Measurements from ENCODE around the gene KLHL26.

The KLHL26 gene

DNA sequence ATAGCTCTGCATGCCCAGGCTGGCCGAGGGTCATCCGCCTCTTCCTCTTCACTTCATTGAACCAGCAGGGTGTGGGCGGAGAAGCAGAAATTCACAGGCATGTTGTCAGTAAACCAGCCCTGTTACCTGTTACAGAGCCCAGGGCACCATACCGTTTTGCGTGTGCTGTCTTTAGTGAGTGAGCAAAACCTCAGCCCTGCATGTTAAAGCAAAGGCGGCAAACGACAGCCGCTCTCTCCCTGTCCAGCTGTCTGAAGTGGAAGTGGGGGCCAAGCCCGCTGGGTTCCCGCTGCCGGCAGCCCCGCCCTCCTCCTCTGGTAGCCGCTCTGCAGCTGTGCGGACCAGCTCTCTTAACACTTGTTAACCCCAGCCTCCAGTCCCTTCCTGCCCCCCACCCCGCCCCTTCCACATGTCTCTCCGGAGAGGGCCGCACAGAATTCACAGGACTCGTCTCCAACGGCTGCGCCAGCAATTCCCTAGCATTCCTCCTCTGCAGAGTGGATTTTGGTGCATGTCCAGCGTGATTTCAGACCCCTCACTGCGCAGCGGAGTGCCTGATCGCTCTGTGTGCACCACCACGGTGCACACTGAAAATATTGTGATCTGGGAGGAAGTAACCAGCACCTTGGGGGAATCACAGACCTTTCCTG, 12.7 kb downstream of the KLHL26 start:
- no peak for DNase-seq

DNA sequence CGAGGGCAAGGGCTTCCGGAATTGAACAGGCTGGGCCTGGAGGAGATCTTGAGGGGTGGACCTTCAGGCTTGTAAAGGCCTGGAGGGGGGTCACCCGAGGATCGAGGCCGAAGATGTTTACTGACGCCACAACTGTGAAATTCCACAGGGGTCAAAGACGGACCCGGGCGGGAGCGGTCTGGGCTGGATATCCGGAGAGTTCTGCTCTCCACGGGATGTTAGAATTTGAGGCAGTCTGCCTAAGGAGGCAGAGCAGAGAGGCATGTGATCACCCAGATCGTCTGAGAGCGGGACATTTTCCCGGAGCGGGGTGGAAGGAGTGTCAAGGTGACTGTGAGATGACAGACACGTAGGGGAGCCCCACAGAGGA, 13.2 kb downstream of the KLHL26 start:
- DNase-seq: no peak

GRCh38 chr19:18650468-18651041, 13.7 kb downstream of the KLHL26 start:
- DNase-seq: no peak

- no peak for DNase-seq
Measured at GRCh38 chr19:18651300-18651699, 14.5 kb downstream of the KLHL26 start.

GRCh38 chr19:18651733-18652132, 14.9 kb downstream of the KLHL26 start:
- DNase-seq: no peak

DNA sequence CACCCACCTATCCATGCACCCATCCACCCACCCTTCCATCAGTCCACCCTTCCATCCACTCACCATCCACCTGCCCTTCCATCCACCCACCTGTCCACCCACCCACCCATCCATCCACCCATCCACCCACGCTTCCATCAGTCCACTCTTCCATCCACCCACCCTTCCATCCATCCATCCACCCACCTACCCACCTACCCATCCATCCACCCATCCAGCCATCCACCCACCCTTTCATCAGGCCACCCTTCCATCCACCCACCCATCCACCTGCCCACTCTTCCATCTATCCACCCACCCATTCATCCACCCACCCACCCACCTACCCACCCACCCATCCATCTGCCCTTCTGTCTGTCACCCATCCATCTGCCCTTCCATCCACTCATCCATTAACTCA, 17.0 kb downstream of the KLHL26 start:
- DNase-seq: no peak

DNA sequence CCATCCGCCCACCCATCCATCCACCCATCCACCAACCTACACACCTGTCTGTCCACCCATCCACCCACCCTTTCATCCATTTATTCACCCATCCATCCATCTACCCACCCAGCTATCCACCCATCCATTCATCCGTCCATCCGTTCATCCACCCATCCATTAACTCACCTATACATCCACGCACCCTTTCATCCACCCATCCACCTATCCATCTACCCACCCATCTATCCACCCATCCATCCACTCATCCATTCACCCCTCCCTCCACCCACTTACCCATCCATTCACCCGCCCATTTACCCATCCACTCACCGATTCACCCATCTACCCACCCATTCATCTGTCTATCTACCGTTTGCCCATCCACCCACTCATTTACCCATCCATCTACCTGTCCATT, 17.6 kb downstream of the KLHL26 start:
- no peak for DNase-seq

- DNase-seq: no peak
Measured at GRCh38 chr19:18655173-18655844, 18.5 kb downstream of the KLHL26 start.

DNA sequence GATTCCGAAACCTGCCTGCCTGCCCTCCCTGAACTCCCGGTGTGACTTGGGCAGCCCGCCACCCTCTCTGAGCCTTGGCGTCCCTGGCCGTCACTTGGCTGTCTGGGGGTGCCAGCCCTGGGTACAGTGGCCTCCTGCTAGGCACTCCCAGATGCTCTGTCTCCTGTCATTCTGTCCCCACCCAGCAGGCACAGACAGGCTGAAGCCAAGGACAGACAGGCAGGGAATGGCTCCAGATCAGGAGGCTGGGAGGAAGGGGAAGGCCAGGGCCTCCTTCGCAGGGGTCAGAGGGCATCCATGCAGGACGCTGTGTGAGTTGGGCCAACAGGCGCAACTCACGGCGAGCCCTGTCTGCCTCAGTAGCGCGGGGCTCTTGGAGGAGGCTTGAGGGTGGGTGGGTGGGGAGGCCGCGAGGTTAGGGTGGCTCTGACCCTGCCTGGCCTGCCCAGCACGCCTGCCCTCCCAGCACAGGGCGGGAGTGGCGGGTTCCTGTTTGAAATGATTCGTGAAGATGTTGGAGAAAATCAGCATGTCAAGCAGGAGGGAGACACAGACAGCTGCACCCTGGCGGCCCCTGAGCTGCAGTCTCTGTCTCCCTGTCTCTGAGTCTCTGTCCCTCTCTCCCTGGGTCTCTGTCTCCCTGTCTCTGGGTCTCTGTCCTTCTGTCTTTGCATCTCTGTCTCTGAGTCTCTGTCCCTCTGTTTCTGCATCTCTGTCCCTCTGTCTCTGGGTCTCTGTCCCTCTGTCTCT, 19.7 kb downstream of the KLHL26 start:
- DNase-seq: no peak

DNA sequence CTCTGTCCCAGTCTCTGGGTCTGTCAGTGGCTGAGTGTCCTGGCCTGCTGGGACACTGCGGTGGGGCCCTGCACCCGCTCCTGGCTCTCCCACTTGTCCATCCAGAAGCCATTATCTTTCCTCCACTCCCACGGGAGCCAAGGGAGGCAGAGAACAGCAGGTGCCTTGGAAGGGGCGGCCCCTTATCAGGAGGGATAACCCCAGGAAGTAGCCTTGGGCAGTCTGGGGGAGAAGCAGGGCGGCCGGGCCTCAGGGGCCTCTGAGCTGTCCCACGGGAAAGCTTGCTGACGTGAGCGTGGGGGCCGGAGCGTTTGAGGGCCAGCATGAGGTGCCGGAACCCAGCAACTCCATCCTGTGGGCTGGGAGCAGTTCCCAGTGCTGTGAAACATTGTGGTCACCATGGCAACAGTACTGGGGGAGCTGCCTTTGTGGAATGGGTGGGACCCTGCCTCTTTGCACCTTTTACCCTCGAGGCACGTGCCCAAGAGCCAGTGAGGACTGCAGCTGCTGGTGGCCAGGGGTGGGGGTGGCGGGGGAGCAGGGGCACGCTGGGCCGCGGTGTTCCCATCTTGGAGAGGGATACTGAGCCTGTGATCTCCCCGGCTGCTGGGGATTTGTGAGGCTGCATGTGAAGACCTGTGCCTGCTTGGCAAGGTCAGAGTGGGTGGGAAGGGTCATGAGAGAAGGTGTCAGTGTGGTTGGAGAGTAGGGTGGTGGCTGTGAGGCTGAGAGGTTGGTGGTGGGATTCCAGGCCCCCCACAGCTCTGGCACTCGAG, 20.9 kb downstream of the KLHL26 start:
- no peak for DNase-seq

DNA sequence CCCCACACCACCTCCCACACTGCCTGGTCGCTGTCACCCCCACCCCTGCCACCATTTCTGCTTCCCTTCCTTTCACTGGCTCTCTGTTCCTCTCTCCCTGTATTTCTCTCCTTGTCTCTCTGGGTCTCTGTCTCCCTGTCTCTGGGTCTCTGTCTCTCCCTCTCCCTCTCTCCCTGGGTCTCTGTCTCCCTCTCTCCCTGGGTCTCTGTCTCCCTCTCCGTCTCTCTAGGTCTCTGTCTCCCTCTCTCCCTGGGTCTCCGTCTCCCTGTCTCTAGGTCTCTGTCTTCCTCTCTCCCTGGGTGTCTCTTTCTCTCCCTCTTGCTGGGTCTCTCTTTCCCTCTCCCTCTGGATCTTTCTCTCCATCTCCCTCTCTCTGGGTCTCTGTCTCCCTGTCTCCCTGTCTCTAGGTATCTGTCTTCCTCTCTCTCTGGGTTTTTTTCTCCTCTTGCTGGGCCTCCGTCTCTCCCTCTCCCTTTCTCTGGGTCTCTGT, 21.6 kb downstream of the KLHL26 start:
- no peak for DNase-seq

- no peak for DNase-seq
Measured at GRCh38 chr19:18659281-18660050, 22.6 kb downstream of the KLHL26 start.

GRCh38 chr19:18660051-18660910, 23.5 kb downstream of the KLHL26 start:
- no peak for DNase-seq

DNA sequence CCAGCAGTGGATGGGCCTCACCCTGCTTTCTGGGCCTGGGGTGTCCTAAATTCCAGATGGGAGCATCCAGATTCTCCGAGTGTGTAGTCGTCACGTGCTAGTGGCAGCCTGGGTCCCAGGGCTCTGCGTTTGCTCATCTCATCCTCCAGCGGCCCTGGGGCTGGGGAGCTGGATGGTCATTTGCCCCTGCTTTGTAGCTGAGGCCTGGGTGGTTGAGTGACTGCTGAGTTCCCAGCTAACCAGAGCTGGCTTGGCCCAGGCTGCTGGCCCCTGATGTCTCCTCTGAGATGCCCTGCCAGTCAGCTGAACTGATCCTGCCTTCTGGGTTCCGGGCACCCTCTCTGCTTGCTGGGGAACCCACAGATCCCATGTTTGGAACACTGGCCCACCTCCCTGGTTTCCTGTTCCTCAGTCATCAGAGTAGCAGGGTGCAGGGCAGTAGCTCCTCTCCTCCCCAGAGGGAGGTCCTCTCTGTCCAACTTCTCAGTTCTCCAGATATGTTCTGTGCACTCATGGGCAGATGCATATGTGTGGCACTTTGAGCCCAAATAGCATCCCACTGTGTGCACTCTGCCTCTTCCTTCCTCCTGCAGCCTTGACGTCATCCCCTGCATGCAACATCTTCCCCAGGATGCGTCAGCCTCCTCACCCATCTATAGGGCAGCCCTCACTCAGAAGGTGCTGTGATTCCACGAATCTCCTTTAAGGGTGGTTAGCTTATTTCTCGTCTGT, 24.3 kb downstream of the KLHL26 start:
- DNase-seq: no peak

DNA sequence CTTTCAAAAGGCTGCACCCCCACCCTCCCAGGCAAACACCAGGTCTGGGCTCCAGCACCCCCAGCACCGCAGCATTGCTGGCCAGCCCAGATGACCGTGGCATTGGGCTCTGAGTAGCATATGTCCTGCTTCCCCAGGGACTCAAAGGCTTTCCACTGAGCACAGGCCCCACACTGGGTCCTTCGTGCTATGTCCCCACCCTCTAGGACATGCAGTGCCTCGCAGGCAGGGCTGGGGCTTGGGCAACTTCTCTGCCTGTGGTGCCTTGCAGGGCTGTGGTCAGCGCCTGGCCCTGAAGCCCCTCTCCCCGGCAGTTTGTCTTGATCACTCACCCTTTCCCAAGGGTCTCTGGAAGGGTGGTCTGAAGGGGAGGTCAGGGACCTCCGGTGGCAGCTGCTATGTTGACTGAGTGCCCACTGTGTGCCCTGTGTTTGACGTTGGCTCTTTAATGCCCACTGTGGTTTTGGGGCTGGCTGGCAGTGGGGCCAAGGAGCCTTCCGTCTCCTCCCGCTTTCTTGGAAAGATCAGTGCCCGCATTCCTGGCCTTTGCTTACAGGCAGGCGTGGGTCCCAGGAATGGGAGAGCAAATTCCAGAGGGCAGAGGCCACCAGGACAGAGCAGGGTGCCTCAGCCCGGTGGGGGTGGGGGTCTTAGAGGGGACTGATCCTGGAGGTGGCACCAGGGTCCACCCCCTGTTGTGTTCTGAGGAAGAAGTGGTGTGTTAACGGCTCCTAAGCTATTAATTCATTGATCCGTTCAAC, 26.3 kb downstream of the KLHL26 start:
- DNase-seq: no peak

DNA sequence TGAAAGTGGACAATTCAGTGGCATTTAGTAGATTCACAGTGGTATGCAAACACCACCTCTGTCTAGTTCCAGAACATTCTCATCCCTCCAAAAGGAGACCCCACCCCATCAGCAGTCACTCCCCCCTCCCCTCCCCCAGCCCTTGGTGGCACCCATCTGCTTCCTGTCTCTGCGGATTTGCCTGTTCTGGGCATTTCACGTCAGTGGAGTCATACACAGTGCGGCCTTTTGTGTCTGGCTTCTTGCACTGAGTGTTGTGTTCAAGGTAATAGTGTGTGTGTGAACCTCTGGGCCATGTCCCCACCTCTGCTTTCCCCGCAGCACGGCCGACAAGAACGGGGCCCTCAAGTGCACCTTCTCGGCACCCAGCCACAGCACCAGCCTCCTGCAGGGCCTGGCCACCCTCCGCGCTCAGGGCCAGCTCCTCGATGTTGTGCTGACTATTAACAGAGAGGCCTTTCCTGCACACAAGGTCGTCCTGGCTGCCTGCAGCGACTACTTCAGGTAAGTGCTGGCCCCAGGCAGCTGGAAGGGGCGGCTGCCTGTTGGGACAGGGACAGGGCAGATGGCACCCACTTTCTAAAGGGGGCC, 27.2 kb downstream of the KLHL26 start:
- DNase-seq: no peak

- DNase-seq: no peak
Measured at GRCh38 chr19:18665771-18666202, 29.0 kb downstream of the KLHL26 start.

- DNase-seq: no peak
Measured at GRCh38 chr19:18666317-18666716, 29.5 kb downstream of the KLHL26 start.

GRCh38 chr19:18666784-18667183, 30.0 kb downstream of the KLHL26 start:
- no peak for DNase-seq

All from CD4-positive, alpha-beta T cell treated with Interleukin-10 for 1 hour (primary cell).